ENCODE measurements around the gene HPS5.

DNA sequence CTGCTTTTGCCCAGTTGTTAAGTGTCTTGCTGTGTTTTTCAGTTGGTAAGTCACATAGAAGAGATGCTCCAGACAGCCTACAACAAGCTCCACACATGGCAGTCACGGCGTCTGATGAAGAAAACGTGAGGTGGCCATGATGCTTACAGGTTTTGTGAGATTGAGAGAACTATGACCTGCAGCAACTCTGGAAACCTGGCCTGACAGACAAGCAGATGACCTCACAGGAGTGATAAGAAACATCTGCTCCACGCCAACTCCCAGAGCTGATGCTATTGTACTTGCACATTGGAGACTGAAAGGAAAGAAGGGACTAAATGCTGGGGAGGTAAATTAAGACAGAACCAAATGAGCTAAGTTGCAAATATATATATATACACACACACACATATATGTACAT, 43.8 kb upstream of the HPS5 start:
- TF ChIP-seq, protein P1, sequence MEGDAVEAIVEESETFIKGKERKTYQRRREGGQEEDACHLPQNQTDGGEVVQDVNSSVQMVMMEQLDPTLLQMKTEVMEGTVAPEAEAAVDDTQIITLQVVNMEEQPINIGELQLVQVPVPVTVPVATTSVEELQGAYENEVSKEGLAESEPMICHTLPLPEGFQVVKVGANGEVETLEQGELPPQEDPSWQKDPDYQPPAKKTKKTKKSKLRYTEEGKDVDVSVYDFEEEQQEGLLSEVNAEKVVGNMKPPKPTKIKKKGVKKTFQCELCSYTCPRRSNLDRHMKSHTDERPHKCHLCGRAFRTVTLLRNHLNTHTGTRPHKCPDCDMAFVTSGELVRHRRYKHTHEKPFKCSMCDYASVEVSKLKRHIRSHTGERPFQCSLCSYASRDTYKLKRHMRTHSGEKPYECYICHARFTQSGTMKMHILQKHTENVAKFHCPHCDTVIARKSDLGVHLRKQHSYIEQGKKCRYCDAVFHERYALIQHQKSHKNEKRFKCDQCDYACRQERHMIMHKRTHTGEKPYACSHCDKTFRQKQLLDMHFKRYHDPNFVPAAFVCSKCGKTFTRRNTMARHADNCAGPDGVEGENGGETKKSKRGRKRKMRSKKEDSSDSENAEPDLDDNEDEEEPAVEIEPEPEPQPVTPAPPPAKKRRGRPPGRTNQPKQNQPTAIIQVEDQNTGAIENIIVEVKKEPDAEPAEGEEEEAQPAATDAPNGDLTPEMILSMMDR (conservative IDR thresholded peaks at IDR 0.05; ENCODE audit: low read depth, low read length): no peak
- TF ChIP-seq POLR2A (IDR thresholded peaks at IDR 0.05; ENCODE audit: low read depth, low read length): no peak
- no peak for TF ChIP-seq RAD21 (IDR thresholded peaks at IDR 0.05; ENCODE audit: low read length)
- TF ChIP-seq NFE2L2 (IDR thresholded peaks at IDR 0.05; ENCODE audit: low read depth, low read length): no peak
- TF ChIP-seq, protein P2, sequence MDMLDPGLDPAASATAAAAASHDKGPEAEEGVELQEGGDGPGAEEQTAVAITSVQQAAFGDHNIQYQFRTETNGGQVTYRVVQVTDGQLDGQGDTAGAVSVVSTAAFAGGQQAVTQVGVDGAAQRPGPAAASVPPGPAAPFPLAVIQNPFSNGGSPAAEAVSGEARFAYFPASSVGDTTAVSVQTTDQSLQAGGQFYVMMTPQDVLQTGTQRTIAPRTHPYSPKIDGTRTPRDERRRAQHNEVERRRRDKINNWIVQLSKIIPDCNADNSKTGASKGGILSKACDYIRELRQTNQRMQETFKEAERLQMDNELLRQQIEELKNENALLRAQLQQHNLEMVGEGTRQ (IDR thresholded peaks at IDR 0.05; ENCODE audit: low read depth, low read length): no peak
- no peak for TF ChIP-seq CEBPB (IDR thresholded peaks at IDR 0.05; ENCODE audit: low read depth, low read length)
- TF ChIP-seq BHLHE40 (IDR thresholded peaks at IDR 0.05; ENCODE audit: low read depth, low read length): no peak
- no peak for TF ChIP-seq MAZ (IDR thresholded peaks at IDR 0.05; ENCODE audit: borderline replicate concordance, low read depth, low read length)
